Measurements from ENCODE around the gene ATAD3A.
"Not testable (repeated sequence)": the region's sequence is repeated elsewhere in the genome, so short reads cannot be mapped to it uniquely, and the experiment has no call there.

The ATAD3A gene

DNA sequence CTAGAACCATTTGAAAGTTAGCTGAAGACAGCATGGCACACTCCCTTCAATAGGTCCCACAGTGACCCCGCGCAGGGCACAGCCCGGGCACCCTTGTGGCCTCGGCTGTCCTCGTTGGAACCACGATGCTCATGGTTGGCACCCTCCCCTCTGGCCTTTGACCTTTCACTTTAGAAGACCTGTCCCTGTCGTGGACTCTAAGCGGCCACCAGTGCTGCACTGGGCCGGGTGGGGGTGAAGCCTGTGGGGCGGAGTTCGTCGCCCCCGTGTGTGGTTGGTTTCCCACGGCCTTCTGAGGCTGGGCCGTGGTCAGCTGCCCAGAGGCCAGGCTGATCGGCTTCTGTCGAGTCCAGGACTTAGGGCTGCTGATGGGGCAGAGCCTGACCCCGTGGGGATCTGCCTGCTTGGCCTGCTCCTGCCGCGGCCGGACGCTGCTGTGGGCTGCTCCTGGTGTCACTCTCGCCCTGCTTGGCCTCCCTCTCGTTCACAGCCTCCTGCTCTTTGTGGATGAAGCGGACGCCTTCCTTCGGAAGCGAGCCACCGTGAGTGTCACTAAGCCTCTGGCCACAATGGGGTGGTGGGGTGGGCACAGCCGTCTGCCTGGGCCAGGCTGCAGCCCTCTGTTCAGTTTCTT, 12.9 kb downstream of the ATAD3A start:
- not testable (repeated sequence) for DNase-seq

DNA sequence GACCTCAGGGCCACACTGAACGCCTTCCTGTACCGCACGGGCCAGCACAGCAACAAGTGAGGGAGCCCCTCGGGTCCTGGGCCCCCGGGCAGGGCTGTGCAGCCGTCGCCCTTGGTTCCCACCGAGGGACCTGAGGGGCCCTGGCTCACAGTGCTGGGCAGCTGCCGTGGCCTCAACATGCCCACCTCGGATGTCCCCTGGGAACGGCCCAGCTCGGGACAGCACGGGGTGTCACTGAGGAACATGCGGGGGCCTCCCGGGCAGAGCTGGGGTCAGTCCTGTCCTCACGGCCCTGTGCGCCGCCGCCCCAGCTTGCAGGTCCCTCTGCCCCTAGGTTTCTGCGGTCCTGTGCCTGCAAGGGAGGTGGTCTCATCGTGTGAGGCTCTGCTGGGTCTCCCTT, 14.5 kb downstream of the ATAD3A start:
- DNase-seq, result not testable (repeated sequence)

DNA sequence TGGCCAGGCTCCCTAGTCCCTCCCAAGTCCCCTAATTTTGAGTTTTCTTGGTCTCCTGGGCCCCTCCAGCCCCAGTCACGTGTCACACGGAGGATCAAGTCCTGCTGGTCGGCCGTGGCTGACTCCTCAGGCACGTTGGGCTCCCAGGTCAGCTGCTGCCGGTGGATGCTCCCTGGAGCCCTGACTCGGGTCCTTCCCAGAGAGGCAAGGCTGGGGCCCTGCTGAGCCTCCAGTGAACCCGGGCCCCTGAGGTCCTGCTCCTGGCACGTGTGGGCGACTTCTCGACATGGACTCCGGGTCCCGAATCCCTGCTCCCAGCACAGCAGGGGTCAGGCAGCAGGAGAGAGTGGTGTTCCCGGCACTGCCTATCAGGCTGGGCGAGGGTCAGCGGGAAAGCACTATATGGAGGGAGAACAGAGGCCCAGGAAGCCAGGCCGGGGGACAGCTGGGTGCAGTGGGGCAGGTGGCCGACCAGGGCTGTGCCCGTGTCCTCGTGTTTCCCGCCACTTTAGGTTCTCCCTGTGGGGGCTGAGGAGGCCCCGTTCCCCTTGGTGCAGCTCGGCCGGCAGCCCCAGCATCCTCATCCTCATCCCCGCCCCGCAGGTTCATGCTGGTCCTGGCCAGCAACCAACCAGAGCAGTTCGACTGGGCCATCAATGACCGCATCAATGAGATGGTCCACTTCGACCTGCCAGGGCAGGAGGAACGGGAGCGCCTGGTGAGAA, 15.3 kb downstream of the ATAD3A start:
- DNase-seq, result no peak

DNA sequence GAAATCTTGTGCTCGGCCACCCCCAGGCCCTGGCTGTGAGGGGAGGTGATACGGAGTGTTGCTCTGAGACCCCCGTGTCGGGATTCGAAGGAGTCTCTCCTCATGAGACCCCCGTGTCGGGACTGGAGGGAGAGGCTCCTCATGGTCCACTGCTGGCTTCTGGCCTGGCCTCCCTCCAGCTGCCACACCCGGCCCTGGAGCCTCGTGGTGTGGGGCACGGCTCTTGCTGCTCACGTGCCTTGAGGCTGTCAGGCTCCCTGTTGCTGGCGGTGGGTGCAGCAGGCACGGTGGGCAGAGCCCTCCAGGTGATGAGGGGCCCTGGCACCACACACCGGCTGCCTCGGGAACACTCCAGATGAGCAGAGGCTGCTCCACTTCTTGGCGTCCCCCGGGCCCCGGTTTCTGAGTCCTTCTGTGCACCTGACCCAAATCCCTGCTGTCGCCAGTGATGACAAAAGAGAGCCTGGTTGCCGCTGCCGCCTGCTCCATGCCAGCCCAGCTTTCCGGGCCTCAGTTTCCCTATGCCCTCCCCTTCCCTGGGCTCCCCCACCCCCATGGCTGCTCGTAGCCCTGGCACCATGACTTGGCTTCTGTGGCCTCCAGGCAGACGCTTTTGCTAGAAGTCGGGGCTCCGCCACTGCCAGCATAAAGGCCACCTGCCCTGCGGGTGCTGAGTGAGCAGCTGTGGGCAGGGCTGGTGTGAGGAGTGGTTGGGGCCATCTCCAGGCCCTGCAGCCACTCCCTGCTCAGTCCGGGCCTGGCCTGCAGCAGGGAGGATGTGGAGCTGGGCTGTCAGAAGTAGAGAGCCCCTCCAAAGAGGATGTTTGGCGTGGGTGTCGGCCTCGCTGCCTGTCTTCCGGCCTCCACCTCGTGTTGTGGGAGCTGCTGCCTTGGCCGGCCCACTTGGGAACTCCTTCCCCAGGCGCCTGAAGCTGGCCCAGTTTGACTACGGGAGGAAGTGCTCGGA, 16.6 kb downstream of the ATAD3A start:
- no peak for DNase-seq

DNA sequence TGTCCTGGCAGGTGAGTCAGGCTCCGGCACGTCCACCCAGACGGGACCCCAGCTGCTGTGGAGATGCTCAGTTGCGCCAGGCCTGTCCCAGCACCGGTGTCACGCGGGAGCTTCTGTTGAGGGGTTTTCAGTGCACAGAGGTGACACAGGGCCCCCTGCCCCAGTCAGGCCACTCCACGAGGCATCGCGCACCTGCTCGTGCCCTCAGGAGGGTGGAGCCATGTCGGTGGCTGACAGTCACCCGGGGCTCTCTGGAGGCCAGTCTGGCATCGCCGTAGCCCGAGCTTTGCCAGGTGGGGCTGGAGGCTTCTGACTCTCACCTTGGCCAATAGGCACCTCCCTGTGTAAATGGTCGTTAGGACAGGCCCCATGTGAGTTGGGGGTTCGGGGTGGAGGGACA, 17.4 kb downstream of the ATAD3A start:
- DNase-seq, result no peak

DNA sequence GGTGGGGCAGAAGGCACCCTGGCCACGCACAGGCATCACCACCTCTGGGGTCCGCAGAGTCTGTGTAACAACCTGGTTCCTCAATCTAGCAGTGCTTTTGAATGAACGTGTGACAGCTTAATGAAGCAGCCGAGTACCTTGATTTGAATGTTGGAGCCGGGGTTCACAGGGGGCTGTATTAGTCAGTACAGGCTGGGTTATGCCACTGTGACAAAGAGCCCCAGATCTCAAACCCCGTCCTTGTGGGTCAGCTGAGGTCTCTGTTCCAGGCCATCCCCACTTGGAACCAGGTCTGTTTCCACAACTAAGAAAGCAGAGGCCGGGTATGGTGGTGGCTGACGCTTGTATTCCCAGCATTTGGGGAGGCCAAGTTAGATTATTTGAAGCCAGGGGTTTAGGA, 18.0 kb downstream of the ATAD3A start:
- DNase-seq, result no peak

DNA sequence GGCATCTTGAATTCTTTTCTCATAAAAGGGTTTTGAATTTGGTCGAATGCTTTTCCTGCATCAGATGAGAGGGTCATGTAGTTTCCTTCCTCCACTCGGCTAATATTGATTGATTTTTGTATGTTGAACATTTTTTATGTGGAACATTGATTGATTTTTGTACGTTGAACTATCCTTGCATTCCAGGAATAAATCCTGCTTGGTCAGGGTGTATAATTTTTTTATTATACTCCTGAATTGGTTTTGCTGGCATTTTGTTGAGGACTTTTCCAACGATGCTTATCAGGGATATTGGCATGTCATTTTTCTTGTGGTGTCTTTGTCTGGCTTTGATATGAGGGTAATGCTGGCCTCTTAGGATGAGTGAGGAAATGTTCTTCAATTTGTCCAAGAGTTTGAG, 20.0 kb downstream of the ATAD3A start:
- no peak for DNase-seq

DNA sequence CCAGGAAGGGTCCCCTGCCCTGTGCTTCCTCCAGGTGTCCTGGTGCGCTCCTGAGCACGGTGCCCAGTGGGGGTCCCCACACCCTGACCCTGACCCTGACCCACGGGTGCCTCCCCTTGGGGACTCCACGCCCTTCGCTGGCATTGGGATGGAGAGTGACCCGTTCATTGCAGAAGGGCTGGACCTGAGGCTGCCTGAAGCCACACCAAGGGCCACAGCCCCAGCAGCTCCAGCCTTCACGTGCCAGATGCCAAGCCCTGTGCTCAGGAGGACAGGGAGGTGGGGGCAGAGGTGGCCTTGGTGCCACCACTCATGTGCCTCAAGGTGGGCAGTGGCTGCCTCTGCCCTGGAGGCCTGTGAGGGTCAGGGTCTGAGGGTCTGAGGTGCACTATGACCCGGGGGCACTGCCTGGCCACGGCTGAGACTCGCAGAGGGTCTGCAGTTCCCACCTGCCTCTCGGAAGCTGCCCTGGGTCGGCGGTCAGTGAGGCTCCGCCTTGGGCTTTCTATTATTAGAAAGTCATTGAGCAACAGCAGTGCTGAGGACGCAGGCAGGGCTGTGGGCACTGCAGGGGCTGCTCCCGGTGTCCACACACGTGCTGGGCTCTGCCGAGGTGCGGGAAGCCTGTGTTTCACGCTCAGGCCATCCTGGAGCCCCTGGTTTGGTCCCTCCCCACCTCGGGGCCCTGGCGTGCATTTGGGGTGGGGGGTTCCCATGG, 21.4 kb downstream of the ATAD3A start:
- not testable (repeated sequence) for DNase-seq

DNA sequence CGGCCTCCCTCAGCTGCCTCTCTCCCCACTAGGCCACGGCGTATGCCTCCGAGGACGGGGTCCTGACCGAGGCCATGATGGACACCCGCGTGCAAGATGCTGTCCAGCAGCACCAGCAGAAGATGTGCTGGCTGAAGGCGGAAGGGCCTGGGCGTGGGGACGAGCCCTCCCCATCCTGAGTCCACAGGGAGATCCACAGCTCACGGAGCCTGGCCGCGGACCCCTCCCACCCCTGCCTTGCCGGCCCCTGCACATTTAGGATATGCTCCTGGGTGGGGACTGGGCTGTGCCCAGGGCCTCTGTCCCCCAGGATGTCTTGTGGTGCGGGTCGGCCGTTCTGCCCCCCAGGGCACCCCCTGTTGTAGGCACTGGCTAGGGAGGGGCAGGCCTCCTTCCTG, 21.9 kb downstream of the ATAD3A start:
- not testable (repeated sequence) for DNase-seq

DNA sequence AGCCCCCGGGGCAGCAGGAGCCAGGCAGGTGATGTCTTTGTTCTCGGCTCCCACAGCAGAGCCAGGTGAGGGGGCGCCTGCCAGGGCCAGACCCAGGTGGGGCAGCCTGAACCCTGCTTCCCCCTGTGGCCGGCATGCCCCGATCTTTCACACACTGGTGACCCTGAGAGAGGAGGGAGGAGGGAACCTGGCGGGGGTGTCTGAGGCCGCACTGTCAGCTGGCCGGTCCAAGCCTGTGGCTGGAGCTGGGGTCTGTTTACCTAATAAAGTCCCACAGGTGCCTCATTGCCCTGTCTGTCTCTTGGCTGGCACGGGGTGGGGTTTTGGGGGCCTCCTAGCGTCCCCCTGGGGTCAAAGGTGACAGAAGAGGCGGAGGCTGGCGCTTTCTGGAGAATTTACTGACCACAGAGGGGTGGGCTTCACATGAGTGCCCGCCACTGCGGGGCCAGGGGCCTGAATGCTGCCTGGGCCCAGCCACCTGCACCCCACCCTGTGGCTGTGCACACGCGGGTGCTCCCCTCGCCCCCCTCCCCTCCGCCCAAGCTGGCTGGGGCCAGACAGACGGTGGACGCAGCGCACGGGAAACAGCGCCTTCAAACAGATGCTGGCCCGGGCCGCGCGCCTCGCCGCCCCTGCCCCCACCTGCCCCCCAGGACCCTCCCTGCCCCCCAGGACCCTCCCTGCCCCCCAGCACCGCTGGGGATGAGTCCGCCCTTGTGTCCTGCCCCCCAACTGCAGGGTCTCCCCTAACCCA, 22.6 kb downstream of the ATAD3A start:
- DNase-seq, result no peak

DNA sequence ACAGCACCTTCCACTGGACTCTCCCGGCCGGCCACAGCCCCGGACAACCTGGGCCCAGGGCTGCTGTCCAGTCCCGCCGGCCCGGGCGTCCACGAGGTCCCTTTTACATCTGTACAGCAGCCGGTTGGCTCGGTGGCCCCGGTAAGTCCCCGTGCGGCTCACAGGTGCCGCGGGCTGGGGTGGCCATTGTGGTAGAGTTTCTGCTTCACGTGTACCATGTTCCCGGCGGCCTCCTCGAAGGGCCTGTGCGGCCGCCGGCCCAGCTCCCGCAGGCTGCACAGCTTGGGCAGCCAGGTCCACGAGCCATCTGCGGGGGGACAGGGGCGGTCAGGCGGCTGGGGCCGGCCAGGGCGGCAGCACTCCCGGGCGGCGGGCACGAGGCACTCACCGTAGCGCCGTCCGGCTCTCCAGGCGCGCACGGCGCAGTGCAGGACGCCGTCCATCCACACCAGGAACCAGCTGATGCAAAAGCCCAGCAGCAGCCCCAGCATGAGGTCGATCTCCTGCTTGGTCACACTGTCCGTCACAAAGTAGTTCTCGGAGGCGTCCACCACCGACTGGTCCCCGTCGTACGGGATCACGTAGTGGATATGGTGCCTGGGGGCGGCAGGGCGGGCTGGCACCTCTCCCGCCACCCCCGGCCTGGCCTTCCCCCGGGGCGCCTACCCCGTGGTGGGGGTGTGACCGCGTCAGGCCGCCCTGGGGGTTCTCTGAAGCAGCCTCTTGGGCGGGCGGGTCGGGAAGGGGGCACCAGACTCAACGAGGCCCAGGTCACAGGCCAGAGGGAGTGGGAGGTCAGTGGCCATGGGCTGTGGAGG, 23.4 kb downstream of the ATAD3A start:
- no peak for DNase-seq

DNA sequence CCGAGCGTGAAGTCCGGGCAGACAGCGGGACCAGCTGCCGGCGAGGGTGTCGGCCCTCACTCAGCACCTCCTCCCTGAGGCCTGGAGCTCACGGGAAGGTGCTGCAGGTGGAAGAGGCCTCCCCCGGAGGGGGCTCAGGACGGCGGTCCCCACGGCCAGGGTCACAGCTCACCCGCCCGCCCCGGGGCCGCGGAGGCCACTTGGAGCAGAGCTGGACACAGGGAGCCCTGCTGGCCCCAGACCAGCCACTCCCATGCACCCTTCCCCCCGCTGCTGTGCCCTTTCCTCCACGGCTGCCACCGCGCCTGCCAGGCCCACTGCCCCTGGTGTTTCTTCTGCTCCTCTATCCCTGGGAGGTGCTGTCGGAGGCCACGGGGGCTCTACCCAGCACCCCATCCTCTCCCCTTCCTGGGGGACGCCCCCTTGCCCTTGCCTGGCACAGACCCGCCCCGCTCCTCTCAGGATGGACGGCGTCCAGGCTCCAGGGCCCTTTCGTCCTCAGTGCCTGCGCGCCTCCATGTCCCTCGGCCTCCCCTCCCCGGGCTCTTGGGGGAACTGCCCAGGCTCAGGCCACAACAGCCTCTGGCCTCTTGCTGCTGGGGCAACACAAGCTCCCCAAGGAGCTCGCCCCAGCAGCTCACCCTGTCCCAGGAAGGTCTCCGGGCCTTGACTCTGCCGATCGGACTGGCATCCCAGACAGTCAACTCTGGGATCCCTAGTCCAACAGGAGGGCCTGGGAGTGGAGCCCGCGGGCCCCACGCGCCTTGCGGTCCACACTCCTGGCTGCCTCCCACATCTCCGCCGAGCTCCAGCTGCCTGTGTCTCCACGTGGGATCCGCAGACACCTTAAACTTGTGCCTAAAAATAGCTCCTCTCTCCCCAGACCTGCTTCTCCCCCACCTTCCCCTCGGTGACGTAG, 24.3 kb downstream of the ATAD3A start:
- no peak for DNase-seq

DNA sequence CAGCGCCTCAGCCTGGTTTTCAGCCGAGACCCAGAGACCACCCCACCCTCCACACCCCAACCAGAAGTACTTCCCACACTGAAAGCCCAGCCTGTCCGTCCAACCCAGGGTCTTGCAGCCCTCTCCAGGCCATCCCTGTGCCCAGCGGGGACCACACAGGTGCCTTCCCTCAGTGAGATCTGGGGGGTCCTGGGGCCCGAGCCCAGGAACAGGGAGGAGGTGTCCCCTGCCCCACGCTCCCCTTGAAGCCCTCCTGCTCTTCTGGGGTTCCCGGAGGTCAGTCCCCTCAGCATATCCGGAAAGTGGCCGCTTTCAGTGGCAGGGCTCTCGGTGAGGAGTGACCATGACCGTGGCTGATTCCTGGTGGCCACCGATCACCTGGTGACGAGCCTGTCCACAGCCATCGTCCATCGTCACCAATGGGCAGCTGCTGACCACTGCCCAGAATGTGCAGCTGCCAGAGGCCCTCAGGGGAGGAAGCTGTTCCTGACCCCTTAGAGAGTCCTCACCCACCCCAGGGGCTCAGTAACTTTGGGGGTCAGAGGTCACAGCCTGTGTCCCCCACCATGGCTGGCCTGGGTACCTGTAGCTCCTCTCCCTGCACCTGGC, 25.1 kb downstream of the ATAD3A start:
- no peak for DNase-seq

DNA sequence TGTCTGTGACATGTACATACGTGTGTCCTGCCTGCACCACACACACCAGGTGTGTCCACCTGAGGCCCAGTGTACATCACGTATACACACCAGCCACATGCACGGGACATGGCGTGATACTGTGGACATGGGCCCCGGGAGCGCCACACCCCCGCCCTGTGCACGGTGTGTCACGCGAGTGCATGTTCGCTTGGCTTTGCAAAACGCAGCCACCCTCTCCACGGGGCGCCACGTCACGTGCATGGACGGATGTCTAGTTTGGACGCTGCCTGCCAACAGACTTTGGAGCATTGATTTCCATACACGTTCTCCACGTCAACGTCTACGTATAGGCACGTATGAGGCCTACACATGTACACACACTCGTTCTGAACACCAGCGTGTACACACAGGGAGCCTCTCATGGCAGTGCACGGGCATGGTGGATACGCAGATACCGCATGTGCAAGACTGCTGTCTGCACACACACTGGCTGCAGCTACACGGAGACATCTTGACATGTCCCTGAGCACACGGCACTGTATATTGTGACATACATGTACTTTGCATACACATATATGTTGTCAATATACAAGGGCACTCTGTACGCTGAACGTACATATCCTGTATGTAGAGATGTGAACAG, 25.8 kb downstream of the ATAD3A start:
- no peak for DNase-seq

DNA sequence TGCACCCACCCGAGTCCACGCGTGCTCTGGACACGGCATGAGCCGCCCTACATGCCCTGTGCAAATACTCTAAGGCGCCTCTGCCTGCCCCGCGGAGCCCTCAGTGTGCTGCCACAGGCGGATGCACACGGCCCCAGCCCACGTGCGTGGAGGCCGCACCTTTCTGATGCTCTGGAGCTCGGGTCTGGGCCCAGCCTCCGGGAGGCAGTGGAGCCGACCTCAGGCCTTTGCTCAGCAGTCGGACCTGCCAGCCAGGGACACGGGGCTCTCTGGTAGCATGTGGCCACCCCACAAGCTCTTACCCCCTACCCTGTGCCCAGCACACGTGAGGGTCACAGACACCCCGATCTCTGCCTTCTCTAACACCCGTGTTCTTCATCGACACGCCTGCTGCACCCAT, 26.4 kb downstream of the ATAD3A start:
- DNase-seq, result no peak

DNA sequence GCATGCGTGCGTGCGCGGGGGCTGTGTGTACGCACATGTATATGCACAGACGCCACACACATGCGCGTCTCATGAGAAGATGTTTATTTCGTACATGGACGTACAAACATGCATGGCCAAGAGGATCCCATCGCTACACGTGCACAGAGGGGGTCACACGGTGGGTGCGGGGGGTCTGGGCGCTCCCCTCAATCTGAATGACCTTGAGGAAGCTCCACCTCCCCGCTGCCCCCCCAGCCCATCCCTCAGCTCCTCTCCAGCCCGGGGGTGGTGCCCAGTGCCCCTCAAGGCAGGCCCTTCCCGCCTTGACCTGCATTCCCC, 27.0 kb downstream of the ATAD3A start:
- no peak for DNase-seq

DNA sequence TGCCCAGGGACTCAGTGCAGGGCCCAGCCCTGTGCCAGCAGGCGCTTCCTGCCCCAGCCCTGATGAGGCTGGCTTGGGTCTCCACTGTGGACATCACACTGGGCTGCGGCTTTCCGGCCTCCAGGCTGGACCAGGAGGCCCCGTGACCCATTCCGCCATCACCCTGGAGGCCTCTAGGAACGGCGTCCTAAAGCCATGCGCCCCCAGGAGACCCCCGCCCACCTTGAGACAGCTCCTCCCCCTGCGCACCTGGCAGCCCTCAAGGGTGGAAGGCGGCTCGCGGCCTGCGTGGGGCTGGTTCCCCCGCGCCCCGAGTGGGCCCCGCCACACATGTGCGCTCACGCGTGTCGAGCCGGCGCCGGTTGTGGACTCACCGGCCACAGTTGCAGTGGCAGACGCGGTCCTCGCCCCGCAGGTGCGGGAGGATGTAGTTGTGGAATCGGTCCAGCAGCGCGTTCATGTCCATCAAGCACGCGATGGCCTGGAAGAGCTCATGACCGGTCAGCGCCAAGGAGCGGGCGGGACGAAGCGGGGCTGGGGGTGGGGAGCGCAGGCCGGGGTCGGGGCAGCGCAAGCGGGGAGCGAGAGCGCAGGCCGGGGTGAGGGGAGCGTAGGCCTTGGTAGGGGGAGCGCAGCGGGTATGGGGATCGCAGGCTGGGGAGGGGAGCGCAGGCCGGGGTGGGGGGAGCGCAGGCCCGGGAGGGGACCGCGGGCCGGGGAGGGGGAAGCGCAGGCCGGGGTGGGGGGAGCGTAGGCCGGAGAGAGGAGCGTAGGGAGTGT, 27.5 kb downstream of the ATAD3A start:
- DNase-seq, result no peak

DNA sequence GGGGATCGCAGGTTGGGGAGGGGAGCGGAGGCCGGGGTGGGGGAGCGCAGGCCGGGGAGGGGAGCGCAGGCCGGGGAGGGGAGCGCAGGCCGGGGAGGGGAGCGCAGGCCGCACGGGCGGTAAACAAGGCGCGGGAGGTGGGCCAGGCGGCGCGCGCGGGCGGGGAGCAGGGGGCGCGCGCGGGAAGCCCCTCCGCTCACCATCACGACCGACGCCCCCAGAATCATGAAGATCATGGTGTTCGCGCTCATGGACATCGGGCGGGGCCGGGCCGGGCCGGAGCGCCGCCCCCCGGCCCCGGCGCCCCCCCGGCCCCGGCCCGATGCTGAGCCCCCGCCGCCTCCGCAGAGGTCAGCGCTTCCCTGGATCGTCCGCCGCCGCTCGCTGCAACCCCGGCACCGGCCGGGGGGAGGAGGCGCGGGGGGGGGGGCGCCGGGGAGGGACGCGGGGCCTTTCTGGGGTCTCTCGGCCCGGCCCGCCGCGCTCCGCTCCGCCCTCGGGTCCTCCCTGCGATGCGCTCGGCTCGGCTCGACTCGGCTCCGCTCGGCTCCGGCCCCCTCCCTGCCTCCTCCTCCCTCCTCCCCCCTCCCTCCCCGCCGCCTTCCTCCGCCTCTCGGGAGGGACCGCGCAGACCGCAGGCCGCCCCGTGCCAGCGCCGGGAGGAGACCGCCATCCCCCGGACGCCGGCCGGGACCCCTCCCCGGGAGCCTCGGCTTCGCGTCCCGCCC, 28.3 kb downstream of the ATAD3A start, which contains the start of gene TMEM240:
TMEM240 (minus strand) TSS at position 535 of the 728 bp plus-strand sequence; CDS start at position 257, 278 bp downstream.
- DNase-seq, result peak; percentile 48

Data from activated naive CD4-positive, alpha-beta T cell treated with Interleukin-2 at 50 U/mL for 16 hours (primary cell).